Measurements from ENCODE around the gene PTPRO. TPM values are rescaled to one million over a fixed set of nuclear protein-coding genes. Genes with fewer than 3 reads are reported as not detected.

Gene PTPRO
- total and polyA plus RNA-seq, 4 donors, result 29.9 to 71.8 (median 57.2) TPM

DNA sequence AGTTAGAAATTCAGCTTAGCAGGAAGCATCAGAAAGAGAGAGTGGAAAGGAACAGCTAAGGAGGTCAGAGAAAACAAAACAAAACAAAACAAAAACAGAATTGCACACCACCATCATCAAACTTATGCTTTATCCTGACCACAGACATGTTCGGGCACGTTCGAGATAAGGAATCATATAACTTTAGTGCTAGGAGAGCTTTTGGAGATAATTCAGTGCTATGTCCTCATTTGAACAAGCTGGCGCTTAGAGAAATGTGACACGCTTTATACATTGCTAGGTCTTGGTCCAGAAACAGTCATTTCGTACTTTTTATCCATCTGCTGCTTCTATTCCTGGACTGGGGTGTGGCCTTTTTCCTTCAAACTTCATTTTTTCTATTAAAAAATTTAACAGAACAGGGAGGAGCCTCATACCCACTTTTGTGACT is 213.1 kb downstream of the PTPRO start:
- Histone ChIP-seq H3K4me3 (ENCODE audit: low read depth, low read length) (no peak overlapping the region), H3K9me3 (ENCODE audit: control insufficient read depth, insufficient read depth, low read length) (no peaks in the 10 kb centered on the region), H3K36me3 (ENCODE audit: control insufficient read depth, insufficient read depth, low read length) (no peaks in the 10 kb centered on the region), H3K27me3 (ENCODE audit: control insufficient read depth, insufficient read depth, low read length) (no peaks in the 10 kb centered on the region), H3K4me1 (ENCODE audit: control insufficient read depth, insufficient read depth, low read length) (no peaks in the 10 kb centered on the region), H3K27ac (ENCODE audit: low read depth, low read length) (no peak overlapping the region)
- 74% methylated on average over 3 of the region's 6 CpGs for WGBS (ENCODE audit: insufficient coverage)
- no peak for DNase-seq (ENCODE audit: low read depth in 4 of 6, low spot score in 6 of 6)

DNA sequence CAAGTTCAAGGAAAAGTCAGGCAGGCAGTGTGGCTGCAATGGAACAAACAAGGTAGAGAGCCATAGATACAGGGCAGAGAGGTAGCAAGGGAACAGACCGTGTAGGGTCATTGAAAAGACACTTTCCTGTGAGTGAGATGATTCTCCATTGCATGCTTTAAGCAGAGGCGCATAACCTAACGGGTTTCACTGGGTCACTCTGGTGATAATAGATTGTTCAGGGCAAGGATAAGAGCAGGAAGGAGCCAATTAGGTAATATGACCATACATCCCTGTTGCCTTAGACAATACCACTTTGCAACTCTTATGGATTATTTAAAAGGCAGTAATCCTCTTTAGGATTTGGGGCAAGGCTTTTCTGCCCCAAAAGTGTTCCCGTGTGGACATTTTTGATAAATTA is 214.1 kb downstream of the PTPRO start:
- Histone ChIP-seq H3K27ac (ENCODE audit: low read depth, low read length) (no peak overlapping the region), H3K4me1 (ENCODE audit: control insufficient read depth, insufficient read depth, low read length) (no peaks in the 10 kb centered on the region), H3K9me3 (ENCODE audit: control insufficient read depth, insufficient read depth, low read length) (no peaks in the 10 kb centered on the region), H3K27me3 (ENCODE audit: control insufficient read depth, insufficient read depth, low read length) (no peaks in the 10 kb centered on the region), H3K4me3 (ENCODE audit: low read depth, low read length) (no peak overlapping the region), H3K36me3 (ENCODE audit: control insufficient read depth, insufficient read depth, low read length) (no peaks in the 10 kb centered on the region)
- no peak for DNase-seq (ENCODE audit: low read depth in 4 of 6, low spot score in 6 of 6)
- 77% methylated on average over 2 of the region's 4 CpGs for WGBS (ENCODE audit: insufficient coverage)

DNA sequence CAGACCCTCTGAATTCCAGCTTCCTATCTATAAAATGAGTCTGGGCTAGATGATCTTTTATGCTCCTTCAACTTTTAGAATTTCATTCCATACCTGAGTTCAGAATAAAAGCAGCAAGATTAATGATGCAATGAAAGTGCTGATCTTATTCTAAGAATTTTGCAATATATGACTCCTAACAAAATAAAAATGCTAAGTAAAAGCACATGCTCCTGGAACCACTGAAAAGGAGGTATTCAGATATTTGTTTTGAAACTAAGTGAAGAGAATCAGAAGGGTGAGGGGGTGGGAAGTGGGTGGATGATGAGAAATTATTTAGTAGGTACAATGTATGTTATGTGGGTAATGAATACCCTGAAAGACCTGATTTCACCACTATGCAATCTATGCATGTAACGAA is 216.6 kb downstream of the PTPRO start:
- H3K4me1 ChIP-seq (ENCODE audit: control insufficient read depth, insufficient read depth, low read length), result no peaks in the 10 kb centered on the region
- H3K9me3 ChIP-seq (ENCODE audit: control insufficient read depth, insufficient read depth, low read length), result no peaks in the 10 kb centered on the region
- no peak overlapping the region for H3K27ac ChIP-seq (ENCODE audit: low read depth, low read length)
- no peak overlapping the region for H3K4me3 ChIP-seq (ENCODE audit: low read depth, low read length)
- DNase-seq (ENCODE audit: low read depth in 4 of 6, low spot score in 6 of 6), result no peak
- no CpG with 5 or more reads among the region's 1 CpG for WGBS (ENCODE audit: insufficient coverage)
- no peaks in the 10 kb centered on the region for H3K36me3 ChIP-seq (ENCODE audit: control insufficient read depth, insufficient read depth, low read length)
- no peaks in the 10 kb centered on the region for H3K27me3 ChIP-seq (ENCODE audit: control insufficient read depth, insufficient read depth, low read length)

DNA sequence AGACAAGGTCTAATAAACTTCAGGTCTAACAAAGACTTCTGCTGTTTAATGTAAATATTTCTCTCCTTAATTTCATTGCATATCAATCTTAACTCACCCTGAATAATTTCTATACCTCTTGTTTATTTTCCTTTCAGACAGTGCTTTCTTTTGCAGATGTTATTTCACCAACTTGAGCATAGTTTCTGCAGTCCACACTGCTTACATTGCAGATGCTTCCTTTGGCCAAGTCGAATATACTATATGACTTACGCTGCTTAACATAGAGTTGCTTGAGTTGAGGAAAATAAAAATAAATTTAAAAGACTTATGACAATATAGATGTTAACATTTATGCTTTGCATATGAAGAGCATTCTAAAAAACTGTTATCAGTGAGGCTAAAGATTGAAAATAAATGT is 217.7 kb downstream of the PTPRO start:
- DNase-seq (ENCODE audit: low read depth in 4 of 6, low spot score in 6 of 6), result no peak
- WGBS (ENCODE audit: insufficient coverage), result no CpG with 5 or more reads among the region's 2 CpGs

DNA sequence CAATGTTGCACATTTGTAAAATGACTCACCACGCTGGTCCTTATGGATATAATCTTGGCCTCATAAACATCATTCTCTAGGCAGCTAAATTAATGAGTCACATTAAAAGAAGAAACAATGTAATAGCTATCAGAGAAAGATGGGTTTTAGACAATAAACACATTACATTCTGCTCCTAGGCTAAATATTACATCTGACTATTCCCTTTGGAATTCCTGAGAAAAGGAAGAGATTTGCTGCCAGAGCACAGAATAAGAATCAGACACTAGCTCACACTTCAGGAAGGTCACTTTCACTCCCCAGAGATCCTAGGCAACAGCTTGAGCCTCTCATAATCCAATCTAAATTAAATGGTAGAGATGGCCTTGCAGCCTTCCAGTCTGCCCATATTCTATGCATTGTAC is 218.2 kb downstream of the PTPRO start:
- DNase-seq (ENCODE audit: low read depth in 4 of 6, low spot score in 6 of 6), result peak in 1 of 6 donors; percentile 49
- H3K36me3 ChIP-seq (ENCODE audit: control insufficient read depth, insufficient read depth, low read length), result no peaks in the 10 kb centered on the region
- H3K27ac ChIP-seq (ENCODE audit: low read depth, low read length), result no peak overlapping the region
- H3K27me3 ChIP-seq (ENCODE audit: control insufficient read depth, insufficient read depth, low read length), result no peaks in the 10 kb centered on the region
- H3K4me3 ChIP-seq (ENCODE audit: low read depth, low read length), result no peak overlapping the region
- H3K4me1 ChIP-seq (ENCODE audit: control insufficient read depth, insufficient read depth, low read length), result no peaks in the 10 kb centered on the region
- H3K9me3 ChIP-seq (ENCODE audit: control insufficient read depth, insufficient read depth, low read length), result no peaks in the 10 kb centered on the region
- WGBS (ENCODE audit: insufficient coverage), result no CpG with 5 or more reads among the region's 1 CpG

More for the DNA sequence above, 217.7 kb downstream of the PTPRO start:
- H3K27ac ChIP-seq (ENCODE audit: low read depth, low read length), result no peak overlapping the region
- no peaks in the 10 kb centered on the region for H3K27me3 ChIP-seq (ENCODE audit: control insufficient read depth, insufficient read depth, low read length)
- H3K9me3 ChIP-seq (ENCODE audit: control insufficient read depth, insufficient read depth, low read length), result no peaks in the 10 kb centered on the region
- H3K36me3 ChIP-seq (ENCODE audit: control insufficient read depth, insufficient read depth, low read length), result no peaks in the 10 kb centered on the region
- no peaks in the 10 kb centered on the region for H3K4me1 ChIP-seq (ENCODE audit: control insufficient read depth, insufficient read depth, low read length)
- H3K4me3 ChIP-seq (ENCODE audit: low read depth, low read length), result no peak overlapping the region

DNA sequence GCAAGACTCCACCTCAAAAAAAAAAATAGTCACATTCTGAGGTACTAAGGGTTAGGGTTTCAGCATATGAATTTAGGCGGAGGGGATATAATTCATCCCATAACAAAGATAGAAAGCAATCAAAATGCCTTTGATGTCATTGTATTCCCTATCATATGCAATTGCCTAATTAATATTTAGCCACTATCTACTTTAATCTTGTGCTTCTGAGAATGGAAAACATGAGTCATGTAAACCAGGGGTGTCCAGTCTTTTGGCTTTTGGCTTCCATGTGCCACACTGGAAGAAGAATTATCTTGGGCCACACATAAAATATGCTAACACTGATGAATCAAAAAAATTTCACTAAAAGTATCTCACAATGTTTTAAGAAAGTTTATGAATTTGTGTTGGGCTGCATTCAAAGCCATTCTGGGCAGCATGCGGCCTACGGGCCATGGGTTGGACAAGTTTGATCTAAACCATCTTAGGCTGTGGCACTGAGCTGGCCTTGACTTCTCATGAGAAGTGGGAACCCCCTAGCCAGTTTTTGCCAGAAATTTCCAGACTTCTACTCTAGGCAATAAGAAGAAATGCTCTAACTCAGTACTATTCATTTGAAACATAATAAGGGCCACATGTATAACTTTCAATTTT is 219.8 kb downstream of the PTPRO start:
- H3K27me3 ChIP-seq (ENCODE audit: control insufficient read depth, insufficient read depth, low read length), result no peaks in the 10 kb centered on the region
- no peak overlapping the region for H3K27ac ChIP-seq (ENCODE audit: low read depth, low read length)
- no peak overlapping the region for H3K4me3 ChIP-seq (ENCODE audit: low read depth, low read length)
- DNase-seq (ENCODE audit: low read depth in 4 of 6, low spot score in 6 of 6), result no peak
- H3K9me3 ChIP-seq (ENCODE audit: control insufficient read depth, insufficient read depth, low read length), result no peaks in the 10 kb centered on the region
- H3K36me3 ChIP-seq (ENCODE audit: control insufficient read depth, insufficient read depth, low read length), result no peaks in the 10 kb centered on the region
- 100% methylated on average over 2 of the region's 3 CpGs for WGBS (ENCODE audit: insufficient coverage)
- H3K4me1 ChIP-seq (ENCODE audit: control insufficient read depth, insufficient read depth, low read length), result no peaks in the 10 kb centered on the region

DNA sequence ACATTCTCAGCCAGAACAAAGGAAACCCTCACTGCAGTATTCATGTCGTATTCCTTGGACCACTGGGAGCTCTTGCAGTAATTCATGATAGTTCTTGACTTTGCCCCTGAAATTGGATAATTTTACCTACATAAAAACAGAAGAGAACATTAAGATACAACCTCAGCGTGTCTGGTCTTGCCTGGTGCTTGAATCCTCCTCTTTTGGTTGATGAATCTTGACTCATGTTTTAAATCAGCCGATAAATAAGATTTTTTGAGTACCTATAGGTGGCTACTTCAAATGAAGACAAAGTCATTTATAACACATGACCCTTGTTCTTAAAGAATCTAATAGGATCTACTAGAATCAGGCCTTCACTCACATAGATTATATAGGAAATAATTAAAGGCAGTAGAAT is 221.0 kb downstream of the PTPRO start:
- no peak overlapping the region for H3K27ac ChIP-seq (ENCODE audit: low read depth, low read length)
- no peak overlapping the region for H3K4me3 ChIP-seq (ENCODE audit: low read depth, low read length)
- no peak for DNase-seq (ENCODE audit: low read depth in 4 of 6, low spot score in 6 of 6)
- 100% methylated on average over 1 of the region's 3 CpGs for WGBS (ENCODE audit: insufficient coverage)
- no peaks in the 10 kb centered on the region for H3K9me3 ChIP-seq (ENCODE audit: control insufficient read depth, insufficient read depth, low read length)
- H3K27me3 ChIP-seq (ENCODE audit: control insufficient read depth, insufficient read depth, low read length), result no peaks in the 10 kb centered on the region
- H3K36me3 ChIP-seq (ENCODE audit: control insufficient read depth, insufficient read depth, low read length), result no peaks in the 10 kb centered on the region
- H3K4me1 ChIP-seq (ENCODE audit: control insufficient read depth, insufficient read depth, low read length), result no peaks in the 10 kb centered on the region

DNA sequence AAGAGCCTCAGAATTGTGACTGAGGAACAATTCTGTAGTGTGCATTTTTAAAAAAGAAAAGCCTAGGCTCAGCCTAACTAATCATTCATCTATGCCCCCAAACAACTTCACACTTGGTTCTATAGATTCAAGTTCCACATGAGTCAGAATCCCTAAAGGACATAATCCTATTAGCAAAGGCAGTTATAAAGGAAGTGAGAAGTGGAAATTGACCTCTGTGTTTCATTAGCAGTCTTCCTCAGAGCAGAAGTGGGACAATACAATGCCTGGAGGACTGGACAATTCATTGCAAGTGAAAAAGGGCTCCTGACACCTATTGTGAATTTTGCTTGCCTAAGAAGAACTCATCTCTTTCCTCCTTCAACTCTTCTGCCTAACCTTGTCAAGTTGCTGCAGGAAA is 222.3 kb downstream of the PTPRO start:
- no peak overlapping the region for H3K4me3 ChIP-seq (ENCODE audit: low read depth, low read length)
- no peaks in the 10 kb centered on the region for H3K4me1 ChIP-seq (ENCODE audit: control insufficient read depth, insufficient read depth, low read length)
- H3K36me3 ChIP-seq (ENCODE audit: control insufficient read depth, insufficient read depth, low read length), result no peaks in the 10 kb centered on the region
- H3K9me3 ChIP-seq (ENCODE audit: control insufficient read depth, insufficient read depth, low read length), result no peaks in the 10 kb centered on the region
- DNase-seq (ENCODE audit: low read depth in 4 of 6, low spot score in 6 of 6), result no peak
- no peaks in the 10 kb centered on the region for H3K27me3 ChIP-seq (ENCODE audit: control insufficient read depth, insufficient read depth, low read length)
- H3K27ac ChIP-seq (ENCODE audit: low read depth, low read length), result no peak overlapping the region

DNA sequence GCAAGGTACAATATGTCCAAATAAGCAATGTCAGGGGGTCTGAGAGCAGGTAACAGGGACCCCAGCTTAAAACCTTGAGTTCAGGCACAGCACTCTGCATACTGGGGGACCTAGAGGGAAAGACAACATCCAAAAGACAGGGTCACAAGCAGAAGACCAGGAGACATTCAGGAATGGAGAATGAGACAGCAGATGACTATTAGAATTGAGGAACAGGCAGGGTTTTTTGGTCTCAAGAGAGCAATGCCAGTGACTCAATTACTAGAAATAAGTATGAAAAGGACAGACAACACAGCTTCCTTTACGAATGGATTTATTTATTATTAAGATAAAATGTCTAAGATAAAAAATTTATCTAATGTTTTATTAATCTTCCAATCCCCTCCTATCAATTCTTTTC is 223.0 kb downstream of the PTPRO start:
- Histone ChIP-seq H3K36me3 (ENCODE audit: control insufficient read depth, insufficient read depth, low read length) (no peaks in the 10 kb centered on the region), H3K27ac (ENCODE audit: low read depth, low read length) (no peak overlapping the region), H3K27me3 (ENCODE audit: control insufficient read depth, insufficient read depth, low read length) (no peaks in the 10 kb centered on the region), H3K4me3 (ENCODE audit: low read depth, low read length) (no peak overlapping the region), H3K4me1 (ENCODE audit: control insufficient read depth, insufficient read depth, low read length) (no peaks in the 10 kb centered on the region), H3K9me3 (ENCODE audit: control insufficient read depth, insufficient read depth, low read length) (no peaks in the 10 kb centered on the region)
- whole genome bisulfite sequencing (ENCODE audit: insufficient coverage), result no CpG with 5 or more reads among the region's 1 CpG
- no peak for DNase-seq (ENCODE audit: low read depth in 4 of 6, low spot score in 6 of 6)

DNA sequence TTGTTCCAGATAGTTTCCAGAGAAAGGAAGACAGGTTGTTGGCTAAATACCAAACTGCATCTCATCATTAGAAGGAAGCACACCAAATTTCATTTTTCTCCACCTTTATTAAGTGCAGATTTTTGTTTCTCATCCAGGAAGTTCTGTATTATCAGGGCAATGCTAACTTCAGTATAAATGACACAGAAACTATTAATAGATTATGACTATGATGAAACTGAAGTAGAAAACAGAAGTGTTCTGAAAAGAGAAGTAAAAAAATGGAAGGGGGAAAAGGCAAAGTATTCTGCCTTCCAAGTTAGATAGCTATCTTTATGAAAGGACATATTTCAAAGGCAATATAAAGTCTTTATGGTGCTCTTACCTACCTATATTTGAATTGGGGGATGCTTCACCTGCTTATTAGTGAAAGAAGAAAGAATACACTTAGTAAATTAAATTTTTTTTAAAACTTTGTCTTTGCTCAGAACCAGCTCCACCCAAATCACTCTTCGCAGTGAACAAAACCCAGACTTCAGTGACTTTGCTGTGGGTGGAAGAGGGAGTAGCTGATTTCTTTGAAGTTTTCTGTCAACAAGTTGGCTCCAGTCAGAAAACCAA is 223.9 kb downstream of the PTPRO start:
- Histone ChIP-seq H3K9me3 (ENCODE audit: control insufficient read depth, insufficient read depth, low read length) (no peaks in the 10 kb centered on the region), H3K4me1 (ENCODE audit: control insufficient read depth, insufficient read depth, low read length) (no peaks in the 10 kb centered on the region), H3K4me3 (ENCODE audit: low read depth, low read length) (no peak overlapping the region), H3K36me3 (ENCODE audit: control insufficient read depth, insufficient read depth, low read length) (no peaks in the 10 kb centered on the region), H3K27me3 (ENCODE audit: control insufficient read depth, insufficient read depth, low read length) (no peaks in the 10 kb centered on the region), H3K27ac (ENCODE audit: low read depth, low read length) (no peak overlapping the region)
- no CpG with 5 or more reads among the region's 1 CpG for WGBS (ENCODE audit: insufficient coverage)
- no peak for DNase-seq (ENCODE audit: low read depth in 4 of 6, low spot score in 6 of 6)
